ENCODE measurements around the gene PLXNA1.

DNA sequence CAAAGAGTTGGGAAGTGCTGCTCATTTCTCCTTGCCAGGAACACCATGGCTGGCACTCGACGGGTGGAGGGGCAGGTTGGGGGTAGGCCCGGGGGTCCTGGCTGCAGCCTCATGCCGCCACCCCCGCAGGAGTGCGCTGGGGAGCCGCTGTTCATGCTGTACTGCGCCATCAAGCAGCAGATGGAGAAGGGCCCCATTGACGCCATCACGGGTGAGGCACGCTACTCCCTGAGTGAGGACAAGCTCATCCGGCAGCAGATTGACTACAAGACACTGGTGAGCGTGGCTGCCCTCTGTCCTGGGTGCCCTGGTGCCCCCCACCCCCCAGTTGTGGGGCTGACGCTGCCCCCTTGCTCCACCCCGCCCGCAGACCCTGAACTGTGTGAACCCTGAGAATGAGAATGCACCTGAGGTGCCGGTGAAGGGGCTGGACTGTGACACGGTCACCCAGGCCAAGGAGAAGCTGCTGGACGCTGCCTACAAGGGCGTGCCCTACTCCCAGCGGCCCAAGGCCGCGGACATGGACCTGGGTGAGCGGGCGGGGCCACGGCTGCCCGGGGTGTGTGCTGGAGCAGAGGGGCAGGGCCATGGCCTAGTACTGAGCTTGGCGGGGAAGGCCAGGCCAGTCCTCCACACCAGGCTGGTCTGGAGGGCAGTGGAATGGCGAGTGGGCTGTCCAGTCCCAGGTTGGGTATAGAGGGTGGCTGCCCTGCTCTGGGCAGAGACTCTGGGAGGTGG is 45.1 kb downstream of the PLXNA1 start:
- TF ChIP-seq POLR2A (IDR thresholded peaks at IDR 0.05), result no peak
- TF ChIP-seq, protein P1, sequence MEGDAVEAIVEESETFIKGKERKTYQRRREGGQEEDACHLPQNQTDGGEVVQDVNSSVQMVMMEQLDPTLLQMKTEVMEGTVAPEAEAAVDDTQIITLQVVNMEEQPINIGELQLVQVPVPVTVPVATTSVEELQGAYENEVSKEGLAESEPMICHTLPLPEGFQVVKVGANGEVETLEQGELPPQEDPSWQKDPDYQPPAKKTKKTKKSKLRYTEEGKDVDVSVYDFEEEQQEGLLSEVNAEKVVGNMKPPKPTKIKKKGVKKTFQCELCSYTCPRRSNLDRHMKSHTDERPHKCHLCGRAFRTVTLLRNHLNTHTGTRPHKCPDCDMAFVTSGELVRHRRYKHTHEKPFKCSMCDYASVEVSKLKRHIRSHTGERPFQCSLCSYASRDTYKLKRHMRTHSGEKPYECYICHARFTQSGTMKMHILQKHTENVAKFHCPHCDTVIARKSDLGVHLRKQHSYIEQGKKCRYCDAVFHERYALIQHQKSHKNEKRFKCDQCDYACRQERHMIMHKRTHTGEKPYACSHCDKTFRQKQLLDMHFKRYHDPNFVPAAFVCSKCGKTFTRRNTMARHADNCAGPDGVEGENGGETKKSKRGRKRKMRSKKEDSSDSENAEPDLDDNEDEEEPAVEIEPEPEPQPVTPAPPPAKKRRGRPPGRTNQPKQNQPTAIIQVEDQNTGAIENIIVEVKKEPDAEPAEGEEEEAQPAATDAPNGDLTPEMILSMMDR (IDR thresholded peaks at IDR 0.05), result no peak
- TF ChIP-seq POLR2AphosphoS5 (IDR thresholded peaks at IDR 0.05), result no peak
